SK-N-MC (cell line): ENCODE measurements around the gene ATP6AP1.

ENCODE experiments used
- EZH2 ChIP-seq: fragments of 200-600 bp; sonication (generic); IDR thresholded peaks from one replicate; pipeline ENCODE4 v1.6.1; 2017; ENCODE audit warnings: antibody characterized with exemption
- FOXP2 ChIP-seq: optimal IDR thresholded peaks from 2 replicates; pipeline ENCODE3; 2011; ENCODE audit warnings: mild to moderate bottlenecking, moderate library complexity; ENCODE audit not compliant: insufficient read depth; ENCODE audit errors: extremely low read length, control extremely low read depth
- POLR2AphosphoS5 ChIP-seq: IDR thresholded peaks from 2 replicates; pipeline ENCODE4 v1.6.1; 2012; ENCODE audit warnings: mild to moderate bottlenecking, low read depth, low read length, borderline replicate concordance

DNA sequence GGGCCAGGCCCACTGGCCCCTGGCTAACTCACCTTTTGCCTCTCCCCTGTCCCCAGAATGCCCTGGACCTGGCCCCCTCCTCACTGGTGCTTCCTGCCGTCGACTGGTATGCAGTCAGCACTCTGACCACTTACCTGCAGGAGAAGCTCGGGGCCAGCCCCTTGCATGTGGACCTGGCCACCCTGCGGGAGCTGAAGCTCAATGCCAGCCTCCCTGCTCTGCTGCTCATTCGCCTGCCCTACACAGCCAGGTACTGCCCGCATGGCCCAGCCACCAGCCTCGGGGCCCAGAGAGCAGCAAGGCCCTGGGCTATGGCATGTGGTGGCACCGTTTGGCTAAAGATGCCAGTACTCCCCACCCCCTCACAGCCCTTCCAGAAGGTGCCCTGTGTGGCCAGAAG lies 3.7 kb downstream of the ATP6AP1 start:
- TF ChIP-seq EZH2 = no peak
- no peak for TF ChIP-seq POLR2AphosphoS5
- no peak for TF ChIP-seq FOXP2
